ENCODE data around the gene AVPR2.
A peak's percentile ranks its signal among the peaks of the same experiment; 100 is the strongest.

The AVPR2 gene

GRCh38 chrX:153913701-153914100 lies 9.2 kb downstream of the AVPR2 start:
- no peak for DNase-seq (ENCODE audit: low spot score)

GRCh38 chrX:153917869-153918268 lies 13.4 kb downstream of the AVPR2 start:
- no peak for DNase-seq (ENCODE audit: low spot score)

- DNase-seq (ENCODE audit: low spot score): no peak
These were observed 14.8 kb downstream of the AVPR2 start for GRCh38 chrX:153919281-153919680.

GRCh38 chrX:153920546-153920945 lies 16.1 kb downstream of the AVPR2 start:
- no peak for DNase-seq (ENCODE audit: low spot score)

- no peak for DNase-seq (ENCODE audit: low spot score)
These were observed 16.6 kb downstream of the AVPR2 start for GRCh38 chrX:153921070-153921469.

- DNase-seq (ENCODE audit: low spot score): no peak
These were observed 17.3 kb downstream of the AVPR2 start for GRCh38 chrX:153921511-153922446.

- peak; percentile 61 for DNase-seq (ENCODE audit: low spot score)
These were observed 18.7 kb downstream of the AVPR2 start for GRCh38 chrX:153922932-153923857.

GRCh38 chrX:153924149-153924861 lies 19.8 kb downstream of the AVPR2 start:
- no peak for DNase-seq (ENCODE audit: low spot score)

- DNase-seq (ENCODE audit: low spot score): no peak
These were observed 20.9 kb downstream of the AVPR2 start for GRCh38 chrX:153925387-153925738.

GRCh38 chrX:153925739-153926551 lies 21.5 kb downstream of the AVPR2 start, which contains the start of gene ARHGAP4:
Gene ARHGAP4, minus strand, starts transcription at chrX:153926264. Its CDS starts 62 bp downstream, at chrX:153926202.
- DNase-seq (ENCODE audit: low spot score): no peak

GRCh38 chrX:153926552-153926857 lies 22.0 kb downstream of the AVPR2 start:
- no peak for DNase-seq (ENCODE audit: low spot score)

GRCh38 chrX:153926858-153927671 lies 22.6 kb downstream of the AVPR2 start:
- no peak for DNase-seq (ENCODE audit: low spot score)

GRCh38 chrX:153927672-153927921 lies 23.1 kb downstream of the AVPR2 start:
- no peak for DNase-seq (ENCODE audit: low spot score)

GRCh38 chrX:153927922-153928760 lies 23.7 kb downstream of the AVPR2 start:
- peak; percentile 97 for DNase-seq (ENCODE audit: low spot score)

- DNase-seq (ENCODE audit: low spot score): no peak
These were observed 24.4 kb downstream of the AVPR2 start for GRCh38 chrX:153928846-153929245.

GRCh38 chrX:153929576-153929975 lies 25.1 kb downstream of the AVPR2 start:
- DNase-seq (ENCODE audit: low spot score): no peak

GRCh38 chrX:153930011-153930910 lies 25.8 kb downstream of the AVPR2 start:
- no peak for DNase-seq (ENCODE audit: low spot score)

GRCh38 chrX:153931151-153931550 lies 26.7 kb downstream of the AVPR2 start:
- DNase-seq (ENCODE audit: low spot score): no peak

GRCh38 chrX:153931748-153932147 lies 27.3 kb downstream of the AVPR2 start:
- no peak for DNase-seq (ENCODE audit: low spot score)
